SK-N-MC (cell line): ENCODE measurements around the gene ATP6V0A1.

Source experiments
- EZH2 ChIP-seq: fragments of 200-600 bp; sonication (generic); IDR thresholded peaks from one replicate; pipeline ENCODE4 v1.6.1; 2017; ENCODE audit warnings: antibody characterized with exemption
- FOXP2 ChIP-seq: optimal IDR thresholded peaks from 2 replicates; pipeline ENCODE3; 2011; ENCODE audit warnings: mild to moderate bottlenecking, moderate library complexity; ENCODE audit not compliant: insufficient read depth; ENCODE audit errors: extremely low read length, control extremely low read depth
- POLR2AphosphoS5 ChIP-seq: IDR thresholded peaks from 2 replicates; pipeline ENCODE4 v1.6.1; 2012; ENCODE audit warnings: mild to moderate bottlenecking, low read depth, low read length, borderline replicate concordance

DNA sequence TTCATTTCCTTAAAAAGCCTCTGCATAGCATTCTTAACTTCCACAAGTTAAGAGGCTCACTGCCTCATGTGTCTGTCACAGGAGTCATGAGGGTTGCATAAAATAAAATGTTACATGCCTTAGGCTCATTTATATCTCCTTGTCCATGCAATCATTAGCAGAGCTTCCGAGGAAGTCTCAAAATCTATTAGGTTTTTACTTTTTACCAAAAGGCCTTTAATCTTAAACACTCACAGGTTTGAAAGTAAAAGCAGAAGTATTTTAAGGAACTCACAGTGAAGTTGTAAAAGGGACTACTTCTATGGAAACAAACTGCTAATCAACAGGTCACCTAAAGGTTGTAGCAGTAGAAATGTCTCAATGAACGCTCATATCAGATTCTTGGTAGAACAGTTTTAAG lies 5.2 kb upstream of the ATP6V0A1 start:
- TF ChIP-seq POLR2AphosphoS5 (no peak), EZH2 (no peak), FOXP2 (no peak)
